KMS-11 (cell line): ENCODE results near the gene MAN2A1.

ENCODE experiments used
- H2AFZ ChIP-seq: fragments of 200-600 bp; sonication (generic); 2 replicates; pipeline ENCODE4 v1.6.1; 2016; ENCODE audit warnings: antibody characterized with exemption, mixed run types, low read depth
- H3K27ac ChIP-seq: fragments of 200-600 bp; sonication (generic); 2 replicates; pipeline ENCODE4 v1.6.1; 2016; ENCODE audit warnings: mild to moderate bottlenecking, mixed run types
- H3K27me3 ChIP-seq: fragments of 200-600 bp; sonication (generic); 2 replicates; pipeline ENCODE4 v1.6.1; 2017; ENCODE audit warnings: mild to moderate bottlenecking, low read depth, mixed run types, moderate library complexity; ENCODE audit not compliant: insufficient read depth
- H3K36me3 ChIP-seq: fragments of 200-600 bp; sonication (generic); 2 replicates; pipeline ENCODE4 v1.6.1; 2017; ENCODE audit warnings: mild to moderate bottlenecking, mixed run types; ENCODE audit not compliant: insufficient read depth
- H3K4me1 ChIP-seq: fragments of 200-600 bp; sonication (generic); 2 replicates; pipeline ENCODE4 v1.6.1; 2016; ENCODE audit warnings: mild to moderate bottlenecking, low read depth, mixed run types; ENCODE audit not compliant: poor library complexity, severe bottlenecking
- H3K4me2 ChIP-seq: fragments of 200-600 bp; sonication (generic); 2 replicates; pipeline ENCODE4 v1.7.0; 2016; ENCODE audit warnings: mild to moderate bottlenecking, mixed run types
- H3K4me3 ChIP-seq: fragments of 200-600 bp; sonication (generic); IDR thresholded peaks from 2 replicates; pipeline ENCODE4 v1.6.1; 2017; ENCODE audit warnings: low read depth, low read length, mixed read lengths; ENCODE audit not compliant: insufficient read depth
- H3K79me2 ChIP-seq: fragments of 200-600 bp; sonication (generic); 2 replicates; pipeline ENCODE4 v1.6.1; 2016; ENCODE audit warnings: low read depth, mixed run types; ENCODE audit not compliant: insufficient read depth
- H3K9ac ChIP-seq: fragments of 200-600 bp; sonication (generic); 2 replicates; pipeline ENCODE4 v1.6.1; 2016; ENCODE audit warnings: mild to moderate bottlenecking, mixed run types
- H4K20me1 ChIP-seq: fragments of 200-600 bp; sonication (generic); 2 replicates; pipeline ENCODE4 v1.6.1; 2016; ENCODE audit warnings: mild to moderate bottlenecking, mixed run types; ENCODE audit not compliant: insufficient read depth
- TF ChIP-seq, protein P1 (sequence below): fragments of 200-600 bp; sonication (generic); conservative IDR thresholded peaks from 2 replicates; pipeline ENCODE4 v1.6.1; 2017; ENCODE audit warnings: low read depth, mild to moderate bottlenecking, antibody characterized with exemption, low read length, moderate library complexity, mixed read lengths

Gene MAN2A1

DNA sequence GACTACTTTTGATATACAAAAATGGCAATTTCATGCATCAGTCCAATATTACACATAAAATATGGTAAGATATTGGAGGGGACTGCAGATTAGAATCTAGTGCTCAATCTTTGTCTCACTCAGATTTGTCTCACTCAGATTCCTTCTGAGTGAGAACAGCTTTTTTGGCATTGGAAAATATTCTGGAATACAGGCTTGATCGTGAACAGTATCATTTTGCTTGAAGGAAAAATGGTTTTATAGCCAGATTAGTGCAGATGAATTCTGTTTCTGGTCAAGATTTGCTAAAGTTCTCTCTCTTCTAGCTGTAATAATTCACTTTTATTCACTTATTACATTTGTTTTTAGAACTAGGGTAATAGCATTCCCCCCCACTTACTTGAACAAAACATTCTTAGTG is 51.2 kb downstream of the MAN2A1 start:
- peak overlapping the region; percentile 66; the same call in 1 of the 2 replicates for H3K27ac ChIP-seq

GRCh38 chr5:109741390-109741789 is 51.7 kb downstream of the MAN2A1 start:
- no peak overlapping the region for H3K9ac ChIP-seq
- peaks cover 12% of the 10 kb centered on the region; the same call in 1 of the 2 replicates for H4K20me1 ChIP-seq
- peak overlapping the region; percentile 66; the same call in 1 of the 2 replicates for H3K27ac ChIP-seq
- H3K27me3 ChIP-seq = no peaks in the 10 kb centered on the region
- peak overlapping the region; percentile 85; the same call in 1 of the 2 replicates for H3K4me2 ChIP-seq
- H2AFZ ChIP-seq = no peak overlapping the region
- H3K4me3 ChIP-seq = no peak overlapping the region
- H3K79me2 ChIP-seq = peaks cover 94% of the 10 kb centered on the region
- TF ChIP-seq, protein P1, sequence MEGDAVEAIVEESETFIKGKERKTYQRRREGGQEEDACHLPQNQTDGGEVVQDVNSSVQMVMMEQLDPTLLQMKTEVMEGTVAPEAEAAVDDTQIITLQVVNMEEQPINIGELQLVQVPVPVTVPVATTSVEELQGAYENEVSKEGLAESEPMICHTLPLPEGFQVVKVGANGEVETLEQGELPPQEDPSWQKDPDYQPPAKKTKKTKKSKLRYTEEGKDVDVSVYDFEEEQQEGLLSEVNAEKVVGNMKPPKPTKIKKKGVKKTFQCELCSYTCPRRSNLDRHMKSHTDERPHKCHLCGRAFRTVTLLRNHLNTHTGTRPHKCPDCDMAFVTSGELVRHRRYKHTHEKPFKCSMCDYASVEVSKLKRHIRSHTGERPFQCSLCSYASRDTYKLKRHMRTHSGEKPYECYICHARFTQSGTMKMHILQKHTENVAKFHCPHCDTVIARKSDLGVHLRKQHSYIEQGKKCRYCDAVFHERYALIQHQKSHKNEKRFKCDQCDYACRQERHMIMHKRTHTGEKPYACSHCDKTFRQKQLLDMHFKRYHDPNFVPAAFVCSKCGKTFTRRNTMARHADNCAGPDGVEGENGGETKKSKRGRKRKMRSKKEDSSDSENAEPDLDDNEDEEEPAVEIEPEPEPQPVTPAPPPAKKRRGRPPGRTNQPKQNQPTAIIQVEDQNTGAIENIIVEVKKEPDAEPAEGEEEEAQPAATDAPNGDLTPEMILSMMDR = no peak
- H3K4me1 ChIP-seq = peaks cover 99% of the 10 kb centered on the region
- no peaks in the 10 kb centered on the region; the same call in 1 of the 2 replicates for H3K36me3 ChIP-seq

More for the DNA sequence above, 51.2 kb downstream of the MAN2A1 start:
- Histone ChIP-seq H3K4me3 (no peak overlapping the region), H3K4me1 (peaks cover 99% of the 10 kb centered on the region), H3K79me2 (peaks cover 94% of the 10 kb centered on the region), H3K4me2 (peak overlapping the region; percentile 85; the same call in 1 of the 2 replicates), H3K36me3 (no peaks in the 10 kb centered on the region; the same call in 1 of the 2 replicates), H2AFZ (no peak overlapping the region), H3K27me3 (no peaks in the 10 kb centered on the region), H4K20me1 (peaks cover 12% of the 10 kb centered on the region; the same call in 1 of the 2 replicates), H3K9ac (no peak overlapping the region)
- TF ChIP-seq, protein P1 = no peak

DNA sequence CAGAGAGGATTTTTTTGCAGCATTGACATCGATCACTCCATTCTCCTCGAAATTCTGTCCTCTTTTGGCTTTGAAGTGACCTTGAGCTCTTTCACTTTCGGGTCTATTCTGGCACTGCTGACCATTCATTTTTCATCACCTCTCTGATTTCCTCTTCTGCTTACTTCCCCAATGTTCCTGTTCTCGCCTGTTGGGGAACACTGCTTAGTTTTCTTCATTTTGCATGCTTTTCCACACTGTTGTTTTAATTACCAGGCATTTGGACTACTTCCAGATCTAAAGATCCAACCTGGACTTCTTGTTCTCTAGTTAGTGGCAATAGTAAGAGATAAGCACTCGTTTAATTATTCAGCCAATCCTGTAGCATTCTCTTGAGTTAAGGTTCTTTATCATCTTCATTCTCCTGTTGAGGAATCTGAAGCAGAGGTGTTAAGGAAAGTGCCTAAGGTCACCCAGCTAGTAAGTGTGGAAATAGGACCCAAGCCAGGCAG is 53.4 kb downstream of the MAN2A1 start:
- H3K9ac ChIP-seq = peak overlapping the region; percentile 20; the same call in 1 of the 2 replicates
- no peaks in the 10 kb centered on the region for H3K27me3 ChIP-seq
- peak overlapping the region; percentile 85 for H3K4me2 ChIP-seq
- H3K4me3 ChIP-seq = no peak overlapping the region
- peaks cover 94% of the 10 kb centered on the region for H3K79me2 ChIP-seq
- peak overlapping the region; percentile 66 for H3K27ac ChIP-seq
- H4K20me1 ChIP-seq = peaks cover 12% of the 10 kb centered on the region; the same call in 1 of the 2 replicates
- no peaks in the 10 kb centered on the region; the same call in 1 of the 2 replicates for H3K36me3 ChIP-seq
- TF ChIP-seq, protein P1 = no peak
- H2AFZ ChIP-seq = no peak overlapping the region
- H3K4me1 ChIP-seq = peaks cover 96% of the 10 kb centered on the region

DNA sequence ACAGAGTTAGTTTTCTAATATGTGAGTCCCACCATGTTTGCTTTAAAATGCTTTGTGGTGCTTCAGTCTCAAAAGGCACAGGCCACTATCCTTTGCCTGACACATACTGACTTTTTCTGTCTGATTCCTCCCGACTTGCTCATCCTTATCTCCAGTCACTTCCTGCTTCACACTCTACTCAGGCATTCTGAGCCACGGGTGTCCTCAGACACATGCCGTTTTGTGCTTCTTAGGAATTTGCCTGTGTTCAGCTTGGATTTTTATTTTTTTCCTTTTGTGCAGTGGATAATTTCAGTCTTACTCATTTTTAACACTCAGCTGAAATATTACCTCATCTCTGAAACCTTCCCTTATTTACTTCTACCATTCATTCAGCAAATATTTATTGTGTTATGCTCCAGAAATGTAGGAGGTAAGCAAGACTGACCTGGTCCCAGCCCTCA is 54.1 kb downstream of the MAN2A1 start:
- Histone ChIP-seq H3K27me3 (no peaks in the 10 kb centered on the region), H3K4me1 (peaks cover 90% of the 10 kb centered on the region), H3K4me3 (no peak overlapping the region), H3K79me2 (peaks cover 92% of the 10 kb centered on the region), H3K9ac (no peak overlapping the region), H3K27ac (peak overlapping the region; percentile 66; the same call in 1 of the 2 replicates), H4K20me1 (peaks cover 12% of the 10 kb centered on the region; the same call in 1 of the 2 replicates), H3K36me3 (no peaks in the 10 kb centered on the region; the same call in 1 of the 2 replicates), H2AFZ (no peak overlapping the region), H3K4me2 (peak overlapping the region; percentile 85)
- TF ChIP-seq, protein P1 = no peak
